Ectodermal cell (in vitro differentiated cells): Measurements from ENCODE around the gene SHH.
"Not testable (repeated sequence)": the region's sequence is repeated elsewhere in the genome, so short reads cannot be mapped to it uniquely, and the experiment has no call there.

Experiments used
- H3K27ac ChIP-seq: 2 replicates; pipeline ENCODE4 v1.7.0; 2013; ENCODE audit warnings: mild to moderate bottlenecking, low read depth, low read length; ENCODE audit not compliant: insufficient read depth, poor library complexity, severe bottlenecking
- H3K27me3 ChIP-seq: 2 replicates; pipeline ENCODE4 v1.7.0; 2013; ENCODE audit warnings: mild to moderate bottlenecking, low read length; ENCODE audit not compliant: insufficient read depth, control insufficient read depth, poor library complexity, severe bottlenecking
- H3K36me3 ChIP-seq: one replicate; pipeline ENCODE4 v1.7.0; 2013; ENCODE audit warnings: low read length; ENCODE audit not compliant: control insufficient read depth, insufficient read depth
- H3K4me1 ChIP-seq: one replicate; pipeline ENCODE4 v1.7.0; 2013; ENCODE audit warnings: low read length; ENCODE audit not compliant: control insufficient read depth, insufficient read depth
- H3K4me3 ChIP-seq: 2 replicates; pipeline ENCODE4 v1.7.0; 2013; ENCODE audit warnings: low read depth, low read length, control low read depth; ENCODE audit not compliant: insufficient read depth
- H3K9me3 ChIP-seq: 2 replicates; pipeline ENCODE4 v1.7.0; 2013; ENCODE audit warnings: mild to moderate bottlenecking, low read length, moderate library complexity; ENCODE audit not compliant: control insufficient read depth
- WGBS, 2 experiments: methylation state at CpG; one replicate each; pipeline ENCODE4 v1.1.7; 2013; ENCODE audit warnings: missing lambda C conversion rate in 2 of 2; 5-methylcytosine and 5-hydroxymethylcytosine counted together

SHH gene

DNA sequence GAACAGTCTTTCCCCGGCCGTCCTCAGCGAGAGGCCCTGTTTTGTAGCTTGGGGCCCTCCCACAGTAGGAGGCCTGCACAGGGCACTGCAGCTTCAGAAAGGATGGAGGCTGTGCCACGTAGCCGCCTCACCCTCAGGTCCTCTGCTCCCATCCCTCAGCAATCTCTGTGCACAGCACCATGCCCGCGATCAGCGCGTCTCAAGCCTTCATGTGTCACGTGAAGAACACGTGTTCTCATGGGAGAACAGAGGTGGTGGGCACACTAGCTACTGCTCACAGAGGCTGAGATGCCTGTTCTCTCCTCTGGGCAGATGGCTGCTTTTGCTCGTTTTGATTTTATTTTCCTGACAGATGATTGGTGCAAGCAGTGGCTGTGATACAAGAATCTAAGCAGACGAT, 8.5 kb upstream of the SHH start:
- 87% methylated on average over 13 of the region's 13 CpGs for WGBS, 2 experiments
- Histone ChIP-seq H3K9me3 (no peaks in the 10 kb centered on the region), H3K27me3 (peaks cover 2% of the 10 kb centered on the region), H3K4me3 (no peak overlapping the region), H3K4me1 (no peaks in the 10 kb centered on the region), H3K27ac (no peak overlapping the region), H3K36me3 (no peaks in the 10 kb centered on the region)

DNA sequence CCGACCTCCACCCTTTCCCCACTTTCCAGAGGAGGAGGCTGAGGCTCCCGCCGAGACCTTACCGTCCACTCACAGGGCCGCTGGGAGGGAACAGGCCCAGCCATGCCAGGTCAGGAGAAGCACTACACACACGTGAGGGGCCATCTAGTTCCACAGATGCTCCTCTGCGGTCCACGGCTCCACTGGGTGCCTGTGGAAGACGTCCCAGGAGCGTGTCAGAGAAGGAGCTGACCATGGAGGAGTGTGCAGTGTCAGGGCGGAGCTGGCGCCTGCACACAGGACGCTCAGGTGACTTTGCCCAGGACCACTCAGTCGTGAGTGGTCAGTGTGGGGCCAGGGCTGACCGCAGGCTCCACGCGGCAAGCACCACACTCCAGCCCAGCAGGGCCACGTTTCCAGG, 8.0 kb upstream of the SHH start:
- Histone ChIP-seq H3K4me1 (no peaks in the 10 kb centered on the region), H3K4me3 (no peak overlapping the region), H3K27ac (no peak overlapping the region), H3K36me3 (no peaks in the 10 kb centered on the region), H3K27me3 (peaks cover 7% of the 10 kb centered on the region), H3K9me3 (no peaks in the 10 kb centered on the region)
- WGBS, 2 experiments, result 93 to 95% methylated on average over 18 of the region's 18 CpGs

DNA sequence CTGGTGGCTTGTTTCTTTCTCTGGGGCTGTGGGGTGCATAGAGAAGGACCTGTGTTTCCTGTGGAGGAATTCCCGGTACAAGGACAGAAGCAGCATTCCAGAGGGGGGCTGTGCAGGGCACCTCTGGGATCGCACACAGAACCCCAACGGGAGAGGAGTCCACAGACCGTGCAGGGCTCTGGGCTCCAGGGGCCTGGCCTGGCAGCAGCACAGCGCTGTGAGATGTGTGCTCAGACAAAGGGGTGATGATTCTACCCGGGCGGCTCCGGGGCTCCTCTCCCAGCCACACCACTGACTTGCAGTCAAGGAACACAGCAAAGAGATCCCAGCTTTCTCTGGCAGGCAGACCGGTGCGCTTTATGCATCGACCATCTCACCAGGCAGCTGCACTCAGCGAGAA, 6.9 kb upstream of the SHH start:
- Histone ChIP-seq H3K4me3 (no peak overlapping the region), H3K4me1 (no peaks in the 10 kb centered on the region), H3K27me3 (peaks cover 16% of the 10 kb centered on the region), H3K36me3 (no peaks in the 10 kb centered on the region), H3K27ac (no peak overlapping the region), H3K9me3 (no peaks in the 10 kb centered on the region)
- 90 to 91% methylated on average over 12 of the region's 12 CpGs for WGBS, 2 experiments

DNA sequence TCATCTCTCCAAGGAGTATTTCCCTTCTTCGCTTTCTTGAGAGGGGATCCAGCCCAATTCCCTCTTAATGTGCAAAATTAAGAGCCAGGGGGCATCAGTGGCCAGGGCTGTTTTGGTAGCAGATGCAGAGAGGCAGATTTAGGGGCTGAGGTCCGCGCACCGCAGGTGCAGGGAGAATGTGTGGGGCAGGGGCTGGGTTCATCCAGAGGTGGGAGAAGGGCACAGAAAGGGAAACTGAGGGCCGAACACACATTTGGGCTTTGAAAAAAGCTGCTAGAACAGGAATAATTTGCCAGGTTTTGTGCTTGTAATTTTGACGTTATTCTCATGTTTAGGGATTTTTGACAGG, 6.5 kb upstream of the SHH start:
- H3K4me3 ChIP-seq, result no peak overlapping the region
- no peaks in the 10 kb centered on the region for H3K36me3 ChIP-seq
- 90% methylated on average over 6 of the region's 6 CpGs for WGBS, 2 experiments
- no peaks in the 10 kb centered on the region for H3K4me1 ChIP-seq
- peaks cover 20% of the 10 kb centered on the region for H3K27me3 ChIP-seq
- H3K9me3 ChIP-seq, result no peaks in the 10 kb centered on the region
- no peak overlapping the region for H3K27ac ChIP-seq

DNA sequence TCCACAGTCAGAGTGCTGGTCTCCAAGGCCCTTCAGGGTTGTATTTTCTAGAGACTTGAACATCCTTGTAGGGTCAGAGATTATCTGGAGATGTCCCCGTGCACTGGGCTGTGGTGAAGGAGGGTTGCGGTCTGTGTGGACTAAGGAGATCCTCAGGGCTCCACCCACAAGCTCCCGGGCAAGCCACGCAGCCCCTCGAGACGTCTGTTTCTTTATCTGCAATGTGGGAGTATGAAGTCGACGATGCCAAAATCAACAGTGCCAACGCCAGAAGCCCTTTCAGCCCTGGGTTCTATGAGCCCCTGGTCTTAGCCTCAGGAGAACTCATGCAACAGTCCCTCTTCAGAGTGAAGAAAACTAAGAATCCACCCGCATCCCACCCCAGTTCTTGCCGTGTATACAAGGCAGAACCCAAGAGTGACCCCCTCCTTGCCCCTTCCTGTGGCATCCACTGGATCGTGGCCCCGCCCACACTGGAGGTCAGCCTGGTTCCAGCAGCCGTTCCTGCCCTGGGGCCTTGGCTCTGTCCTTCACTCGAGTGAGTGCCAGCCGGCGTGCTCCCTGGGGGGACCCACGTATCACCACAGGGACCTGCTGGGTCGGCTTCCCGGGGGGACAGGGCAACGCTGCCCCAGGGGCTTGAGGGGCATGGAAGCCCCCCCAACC, 6.0 kb upstream of the SHH start:
- 90 to 91% methylated on average over 21 of the region's 21 CpGs for WGBS, 2 experiments
- no peak overlapping the region for H3K4me3 ChIP-seq
- no peaks in the 10 kb centered on the region for H3K4me1 ChIP-seq
- no peaks in the 10 kb centered on the region for H3K9me3 ChIP-seq
- H3K27ac ChIP-seq, result no peak overlapping the region
- peaks cover 25% of the 10 kb centered on the region for H3K27me3 ChIP-seq
- H3K36me3 ChIP-seq, result no peaks in the 10 kb centered on the region

DNA sequence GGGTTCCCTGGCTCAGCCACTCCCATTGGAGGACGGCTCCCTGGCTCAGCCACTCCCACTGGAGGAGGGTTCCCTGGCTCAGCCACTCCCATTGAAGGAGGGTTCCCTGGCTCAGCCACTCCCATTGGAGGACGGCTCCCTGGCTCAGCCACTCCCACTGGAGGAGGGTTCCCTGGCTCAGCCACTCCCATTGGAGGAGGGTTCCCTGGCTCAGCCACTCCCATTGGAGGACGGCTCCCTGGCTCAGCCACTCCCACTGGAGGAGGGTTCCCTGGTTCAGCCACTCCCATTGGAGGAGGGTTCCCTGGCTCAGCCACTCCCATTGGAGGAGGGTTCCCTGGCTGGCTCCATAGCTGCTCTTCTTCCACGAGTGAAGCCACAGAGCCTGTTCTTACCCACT, 5.3 kb upstream of the SHH start:
- not testable (repeated sequence) for H3K9me3 ChIP-seq, H3K36me3 ChIP-seq, H3K27ac ChIP-seq, H3K4me3 ChIP-seq, H3K4me1 ChIP-seq
- 92 to 93% methylated on average over 2 to 4 of the region's 4 CpGs for WGBS, 2 experiments
- peaks cover 33% of the 10 kb centered on the region for H3K27me3 ChIP-seq

DNA sequence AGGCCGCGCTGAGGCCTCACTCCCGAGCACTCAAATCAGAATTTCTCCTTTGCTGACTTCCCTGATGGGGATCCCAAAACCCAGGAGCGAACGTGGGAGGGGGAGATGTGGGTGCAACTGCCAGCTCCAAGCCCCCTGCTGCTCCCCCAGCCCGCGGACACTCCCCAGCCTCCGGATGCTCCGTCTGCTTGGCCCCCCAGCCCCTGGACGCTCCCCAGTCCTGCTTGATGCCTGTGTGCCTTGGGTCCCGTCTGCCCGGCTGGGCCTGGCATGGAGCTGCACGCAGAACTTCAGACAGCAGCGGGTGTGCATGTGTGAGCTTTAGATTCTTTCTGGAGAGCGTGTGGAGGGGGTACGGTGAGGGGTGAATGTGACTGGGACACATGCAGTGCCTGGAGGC, 4.7 kb upstream of the SHH start:
- Histone ChIP-seq H3K36me3 (no peaks in the 10 kb centered on the region), H3K9me3 (no peaks in the 10 kb centered on the region), H3K27ac (no peak overlapping the region), H3K4me3 (no peak overlapping the region), H3K27me3 (peaks cover 38% of the 10 kb centered on the region), H3K4me1 (no peaks in the 10 kb centered on the region)
- WGBS, 2 experiments, result 94 to 95% methylated on average over 16 of the region's 16 CpGs

DNA sequence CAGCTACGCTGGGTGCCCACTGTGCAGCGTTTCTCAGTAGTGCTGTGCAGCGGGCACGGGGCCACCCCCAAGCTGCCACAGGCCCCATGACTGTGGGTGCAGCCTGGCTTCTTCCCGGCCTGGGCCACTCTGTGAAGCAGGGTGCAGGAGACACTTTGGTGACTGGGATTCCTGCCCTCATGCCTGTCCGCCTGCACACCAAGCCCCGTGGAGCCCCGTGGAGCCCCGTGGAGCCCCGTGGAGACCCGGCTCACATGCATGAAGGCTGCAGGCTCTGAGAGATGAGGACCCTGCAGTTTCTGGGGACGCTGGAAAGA, 3.9 kb upstream of the SHH start:
- Histone ChIP-seq H3K4me1 (no peaks in the 10 kb centered on the region), H3K9me3 (no peaks in the 10 kb centered on the region), H3K27ac (no peak overlapping the region), H3K27me3 (peaks cover 47% of the 10 kb centered on the region), H3K4me3 (no peak overlapping the region), H3K36me3 (no peaks in the 10 kb centered on the region)
- WGBS, 2 experiments, result 93 to 95% methylated on average over 12 of the region's 12 CpGs

DNA sequence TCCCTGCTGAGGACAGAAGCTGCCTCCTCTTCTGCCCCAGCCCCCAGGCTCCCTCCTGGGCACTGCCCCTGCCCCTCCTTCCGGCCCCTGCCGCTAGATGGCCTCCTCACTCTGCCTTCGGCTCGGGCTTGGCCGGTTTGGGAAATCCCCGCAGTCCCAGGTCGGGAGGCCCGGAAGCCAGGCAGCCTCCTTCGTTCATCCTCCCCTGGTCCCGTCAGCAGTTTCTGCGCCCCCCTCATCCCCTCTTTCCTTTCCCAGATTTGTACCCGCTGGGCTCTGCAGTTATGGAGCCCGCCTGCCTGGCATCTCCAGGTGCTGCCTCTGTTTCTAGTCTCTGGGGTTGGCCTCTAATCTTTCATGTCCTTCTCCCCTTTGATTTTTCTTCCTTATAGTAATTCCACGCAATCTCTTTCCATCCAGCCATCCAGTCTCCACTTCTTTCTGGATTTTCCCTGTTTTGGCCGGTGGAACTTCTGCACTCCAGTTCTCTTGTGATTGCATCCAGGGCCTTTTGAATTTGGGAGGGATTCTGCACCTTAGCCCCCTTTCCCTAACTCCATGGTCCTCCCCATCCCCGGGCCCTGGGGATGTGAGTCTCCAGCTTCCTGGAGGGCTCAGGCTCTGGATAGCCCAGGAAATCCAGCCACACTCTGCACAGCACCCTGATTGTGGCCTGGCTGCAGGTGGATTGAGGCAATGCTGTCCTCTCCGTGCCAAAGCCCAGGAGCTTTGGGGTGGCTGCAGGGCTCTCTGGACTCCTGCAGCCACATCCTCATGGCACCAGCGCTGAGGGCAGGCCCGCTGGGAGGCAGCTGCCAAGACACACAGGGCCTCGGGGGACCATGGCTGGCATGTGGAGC, 3.3 kb upstream of the SHH start:
- Histone ChIP-seq H3K4me1 (no peaks in the 10 kb centered on the region), H3K36me3 (no peaks in the 10 kb centered on the region), H3K27ac (no peak overlapping the region), H3K9me3 (no peaks in the 10 kb centered on the region), H3K4me3 (no peak overlapping the region), H3K27me3 (peaks cover 53% of the 10 kb centered on the region)
- WGBS, 2 experiments, result 34 to 36% methylated on average over 20 of the region's 20 CpGs

DNA sequence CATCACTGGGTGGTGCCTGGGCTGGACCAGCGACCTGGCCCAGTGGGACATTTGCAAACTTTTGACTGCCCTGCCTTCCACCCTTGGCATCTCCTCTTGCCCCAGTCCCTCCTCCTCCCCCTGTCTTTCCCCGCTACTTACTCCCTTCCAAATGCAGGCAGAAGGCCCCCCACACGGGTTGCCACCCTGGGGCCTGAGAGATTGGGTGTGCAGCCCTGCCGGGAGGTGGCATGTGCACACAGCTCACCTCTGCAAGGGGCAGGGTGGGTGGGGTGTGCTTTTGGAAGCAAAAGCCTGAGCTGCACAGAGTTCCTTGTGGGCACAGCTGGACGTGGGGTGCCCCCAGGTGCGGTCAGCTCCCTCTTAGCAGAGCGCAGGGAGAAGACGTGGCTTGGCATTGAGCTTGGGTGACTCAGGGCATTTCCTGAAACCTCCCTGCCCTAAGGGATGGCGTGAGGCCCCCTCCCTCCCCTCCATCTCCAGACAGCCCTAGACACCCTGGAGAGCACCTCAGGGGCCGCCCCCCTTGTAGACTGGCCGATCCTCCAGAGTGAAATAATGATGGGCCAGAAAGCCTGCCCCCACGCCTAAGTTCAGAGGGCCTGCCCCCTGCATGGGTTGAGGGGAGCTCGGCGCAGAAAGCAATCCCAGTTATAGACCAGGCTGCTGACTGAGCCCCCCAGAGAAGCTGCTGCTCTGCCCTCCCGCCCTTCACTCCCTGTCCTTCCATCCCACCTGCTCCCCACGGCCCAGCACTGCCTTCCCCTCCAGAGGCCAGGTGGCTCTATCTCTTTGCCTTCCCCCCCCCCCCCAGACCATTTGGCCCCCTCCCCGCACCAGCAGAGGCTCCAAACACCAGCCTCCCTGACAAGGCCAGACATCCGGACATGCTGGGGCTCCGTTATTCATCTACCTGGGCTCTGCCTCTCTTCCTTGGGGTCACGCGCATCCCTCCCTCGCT, 2.3 kb upstream of the SHH start:
- no peak overlapping the region for H3K27ac ChIP-seq
- H3K9me3 ChIP-seq, result no peaks in the 10 kb centered on the region
- whole genome bisulfite sequencing, 2 experiments, result 15 to 16% methylated on average over 22 of the region's 22 CpGs
- peaks cover 4% of the 10 kb centered on the region for H3K4me1 ChIP-seq
- peaks cover 62% of the 10 kb centered on the region for H3K27me3 ChIP-seq
- H3K36me3 ChIP-seq, result no peaks in the 10 kb centered on the region
- H3K4me3 ChIP-seq, result no peak overlapping the region
